Astrocyte (in vitro differentiated cells and primary cell): ENCODE results near the gene PPP1R14B. TPM values are rescaled to one million over a fixed set of nuclear protein-coding genes. Genes with fewer than 3 reads are reported as not detected.

Experiments
- DNase-seq: peaks from one replicate; pipeline ENCODE4 v3.0.0-alpha.2; 2010; ENCODE audit warnings: low read depth
- FAIRE-seq: peaks from 2 replicates; lab custom pipeline; 2011; peaks lifted over from hg19 to GRCh38; lab: Jason Lieb, UNC
- H2AFZ ChIP-seq: 2 replicates; pipeline ENCODE4 v1.6.0; 2012; ENCODE audit warnings: low read depth, low read length, inconsistent platforms
- H3K27ac ChIP-seq: 2 replicates; pipeline ENCODE4 v1.5.1; 2011; ENCODE audit warnings: low read depth, low read length, inconsistent platforms
- H3K27me3 ChIP-seq: 2 replicates; pipeline ENCODE4 v1.6.0; 2011; ENCODE audit warnings: low read length, inconsistent platforms; ENCODE audit not compliant: insufficient read depth
- H3K36me3 ChIP-seq: 2 replicates; pipeline ENCODE4 v1.5.1; 2011; ENCODE audit warnings: low read length, inconsistent platforms; ENCODE audit not compliant: insufficient read depth
- H3K4me1 ChIP-seq: 2 replicates; pipeline ENCODE4 v1.5.1; 2011; ENCODE audit warnings: low read length, inconsistent platforms; ENCODE audit not compliant: insufficient read depth
- H3K4me2 ChIP-seq: 2 replicates; pipeline ENCODE4 v1.6.0; 2012; ENCODE audit warnings: low read length, inconsistent platforms
- H3K4me3 ChIP-seq: 2 replicates; pipeline ENCODE4 v1.5.1; 2011; ENCODE audit warnings: low read depth, mild to moderate bottlenecking, low read length, inconsistent platforms; ENCODE audit not compliant: insufficient read depth
- H3K79me2 ChIP-seq: 2 replicates; pipeline ENCODE4 v1.6.0; 2012; ENCODE audit warnings: mild to moderate bottlenecking, low read length, inconsistent platforms; ENCODE audit not compliant: insufficient read depth
- H3K9ac ChIP-seq: 2 replicates; pipeline ENCODE4 v1.6.0; 2012; ENCODE audit warnings: mild to moderate bottlenecking, low read length, inconsistent platforms
- H3K9me3 ChIP-seq: 2 replicates; pipeline ENCODE4 v1.5.1; 2012; ENCODE audit warnings: low read depth, mild to moderate bottlenecking, low read length, inconsistent platforms; ENCODE audit not compliant: insufficient read depth
- H4K20me1 ChIP-seq: 2 replicates; pipeline ENCODE4 v1.6.0; 2012; ENCODE audit warnings: low read length, inconsistent platforms; ENCODE audit not compliant: insufficient read depth
- H3K27ac Mint-ChIP-seq: one replicate; pipeline ENCODE4 v1.8.0; 2021; ENCODE audit warnings: mild to moderate bottlenecking, mixed read lengths; ENCODE audit not compliant: unreplicated experiment
- H3K27me3 Mint-ChIP-seq: one replicate; pipeline ENCODE4 v1.8.0; 2021; ENCODE audit warnings: low read depth, mixed read lengths; ENCODE audit not compliant: unreplicated experiment
- H3K36me3 Mint-ChIP-seq: one replicate; pipeline ENCODE4 v1.8.0; 2021; ENCODE audit warnings: low read depth, mixed read lengths; ENCODE audit not compliant: unreplicated experiment
- H3K4me1 Mint-ChIP-seq: one replicate; pipeline ENCODE4 v1.8.0; 2021; ENCODE audit warnings: low read depth, mixed read lengths; ENCODE audit not compliant: unreplicated experiment
- H3K4me3 Mint-ChIP-seq: one replicate; pipeline ENCODE4 v1.8.0; 2021; ENCODE audit warnings: mild to moderate bottlenecking, moderate library complexity, mixed read lengths; ENCODE audit not compliant: unreplicated experiment
- H3K9me3 Mint-ChIP-seq: one replicate; pipeline ENCODE4 v1.8.0; 2021; ENCODE audit warnings: mild to moderate bottlenecking, mixed read lengths; ENCODE audit not compliant: unreplicated experiment
- EZH2 ChIP-seq: IDR thresholded peaks from 2 replicates; pipeline ENCODE4 v1.6.1; 2012; ENCODE audit warnings: mild to moderate bottlenecking, low read length, inconsistent platforms; ENCODE audit not compliant: insufficient read depth
- total RNA-seq: library from RNA; stranded (reverse); gene quantifications from 2 replicates; pipeline ENCODE4 v1.2.1, GENCODE V29; 2021
- TF ChIP-seq, protein P1 (sequence below): IDR thresholded peaks from 2 replicates; pipeline ENCODE4 v1.5.1; 2011; ENCODE audit warnings: low read depth, mild to moderate bottlenecking, inconsistent platforms, low read length, moderate library complexity; ENCODE audit not compliant: insufficient read depth

The PPP1R14B gene
- total RNA-seq, 1 donor from 2014 or later, result 370 TPM

DNA sequence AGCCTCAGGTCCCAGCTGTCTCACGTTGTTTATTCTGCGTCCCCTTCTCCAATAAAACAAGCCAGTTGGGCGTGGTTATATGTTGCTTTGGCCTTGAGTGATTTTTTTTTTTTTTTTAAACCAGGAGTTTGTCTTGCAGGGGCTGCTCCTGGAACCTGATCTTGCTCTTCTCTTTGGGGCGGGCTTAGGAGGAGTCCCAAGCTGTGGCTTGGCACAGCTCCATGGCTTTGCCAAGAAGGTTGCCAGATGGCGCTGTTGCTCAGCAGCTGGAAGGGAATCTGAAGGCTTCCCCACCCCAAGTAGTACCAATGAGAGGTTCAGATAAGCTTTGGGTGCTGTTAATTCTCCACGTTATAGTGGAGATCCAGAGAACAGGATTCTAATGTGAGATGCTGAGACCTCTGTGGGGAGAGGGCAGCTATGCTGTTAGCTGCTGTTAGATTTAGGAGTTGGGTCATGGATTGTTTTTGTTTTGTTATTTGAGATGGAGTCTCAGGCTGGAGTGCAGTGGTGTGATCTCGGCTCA, 42.2 kb downstream of the PPP1R14B start:
- Histone ChIP-seq H3K4me3 (no peak overlapping the region), H2AFZ (no peak overlapping the region), H3K27me3 (no peaks in the 10 kb centered on the region), H4K20me1 (peaks cover 42% of the 10 kb centered on the region), H3K27ac (no peak overlapping the region), H3K79me2 (no peaks in the 10 kb centered on the region), H3K9ac (no peak overlapping the region), H3K4me2 (peak overlapping the region; percentile 20), H3K4me1 (peaks cover 25% of the 10 kb centered on the region), H3K9me3 (no peaks in the 10 kb centered on the region), H3K36me3 (peaks cover 42% of the 10 kb centered on the region)
- Mint-ChIP-seq H3K27ac (peak overlapping the region; percentile 23), H3K4me1 (peaks cover 24% of the 10 kb centered on the region), H3K27me3 (no peaks in the 10 kb centered on the region), H3K36me3 (peaks cover 23% of the 10 kb centered on the region), H3K9me3 (no peaks in the 10 kb centered on the region), H3K4me3 (no peak overlapping the region)
- FAIRE-seq (peak; percentile 55), DNase-seq (peak; percentile 88)
- no peak for TF ChIP-seq EZH2
- TF ChIP-seq, protein P1, sequence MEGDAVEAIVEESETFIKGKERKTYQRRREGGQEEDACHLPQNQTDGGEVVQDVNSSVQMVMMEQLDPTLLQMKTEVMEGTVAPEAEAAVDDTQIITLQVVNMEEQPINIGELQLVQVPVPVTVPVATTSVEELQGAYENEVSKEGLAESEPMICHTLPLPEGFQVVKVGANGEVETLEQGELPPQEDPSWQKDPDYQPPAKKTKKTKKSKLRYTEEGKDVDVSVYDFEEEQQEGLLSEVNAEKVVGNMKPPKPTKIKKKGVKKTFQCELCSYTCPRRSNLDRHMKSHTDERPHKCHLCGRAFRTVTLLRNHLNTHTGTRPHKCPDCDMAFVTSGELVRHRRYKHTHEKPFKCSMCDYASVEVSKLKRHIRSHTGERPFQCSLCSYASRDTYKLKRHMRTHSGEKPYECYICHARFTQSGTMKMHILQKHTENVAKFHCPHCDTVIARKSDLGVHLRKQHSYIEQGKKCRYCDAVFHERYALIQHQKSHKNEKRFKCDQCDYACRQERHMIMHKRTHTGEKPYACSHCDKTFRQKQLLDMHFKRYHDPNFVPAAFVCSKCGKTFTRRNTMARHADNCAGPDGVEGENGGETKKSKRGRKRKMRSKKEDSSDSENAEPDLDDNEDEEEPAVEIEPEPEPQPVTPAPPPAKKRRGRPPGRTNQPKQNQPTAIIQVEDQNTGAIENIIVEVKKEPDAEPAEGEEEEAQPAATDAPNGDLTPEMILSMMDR, result peak; percentile 84

DNA sequence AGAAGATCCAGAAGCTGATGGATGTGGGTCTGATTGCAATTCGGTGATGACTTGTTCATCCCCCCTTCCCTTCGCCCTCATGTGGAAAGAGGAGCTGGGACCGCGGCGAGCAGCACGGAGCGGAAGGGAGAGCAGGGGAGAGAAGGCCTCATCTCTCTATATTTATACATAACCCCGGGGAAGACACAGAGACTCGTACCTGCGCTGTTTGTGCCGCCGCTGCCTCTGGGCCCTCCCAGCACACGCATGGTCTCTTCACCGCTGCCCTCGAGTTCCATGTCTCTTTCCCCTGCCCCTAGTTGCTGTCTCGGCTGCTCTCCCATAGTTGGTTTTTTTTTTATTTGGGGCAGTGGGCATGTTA, 42.7 kb downstream of the PPP1R14B start:
- FAIRE-seq, result no peak
- Mint-ChIP-seq H3K36me3 (peaks cover 23% of the 10 kb centered on the region), H3K9me3 (no peaks in the 10 kb centered on the region), H3K4me1 (peaks cover 24% of the 10 kb centered on the region), H3K27ac (no peak overlapping the region), H3K27me3 (no peaks in the 10 kb centered on the region), H3K4me3 (no peak overlapping the region)
- peaks cover 25% of the 10 kb centered on the region for H3K4me1 ChIP-seq
- peak overlapping the region; percentile 20 for H3K4me2 ChIP-seq
- no peak for DNase-seq
- no peak overlapping the region for H2AFZ ChIP-seq
- no peaks in the 10 kb centered on the region for H3K79me2 ChIP-seq
- H3K27ac ChIP-seq, result no peak overlapping the region
- H4K20me1 ChIP-seq, result peaks cover 42% of the 10 kb centered on the region
- H3K9ac ChIP-seq, result no peak overlapping the region
- H3K9me3 ChIP-seq, result no peaks in the 10 kb centered on the region
- H3K4me3 ChIP-seq, result no peak overlapping the region
- H3K36me3 ChIP-seq, result peaks cover 42% of the 10 kb centered on the region
- no peak for TF ChIP-seq EZH2
- TF ChIP-seq, protein P1, result no peak
- no peaks in the 10 kb centered on the region for H3K27me3 ChIP-seq

DNA sequence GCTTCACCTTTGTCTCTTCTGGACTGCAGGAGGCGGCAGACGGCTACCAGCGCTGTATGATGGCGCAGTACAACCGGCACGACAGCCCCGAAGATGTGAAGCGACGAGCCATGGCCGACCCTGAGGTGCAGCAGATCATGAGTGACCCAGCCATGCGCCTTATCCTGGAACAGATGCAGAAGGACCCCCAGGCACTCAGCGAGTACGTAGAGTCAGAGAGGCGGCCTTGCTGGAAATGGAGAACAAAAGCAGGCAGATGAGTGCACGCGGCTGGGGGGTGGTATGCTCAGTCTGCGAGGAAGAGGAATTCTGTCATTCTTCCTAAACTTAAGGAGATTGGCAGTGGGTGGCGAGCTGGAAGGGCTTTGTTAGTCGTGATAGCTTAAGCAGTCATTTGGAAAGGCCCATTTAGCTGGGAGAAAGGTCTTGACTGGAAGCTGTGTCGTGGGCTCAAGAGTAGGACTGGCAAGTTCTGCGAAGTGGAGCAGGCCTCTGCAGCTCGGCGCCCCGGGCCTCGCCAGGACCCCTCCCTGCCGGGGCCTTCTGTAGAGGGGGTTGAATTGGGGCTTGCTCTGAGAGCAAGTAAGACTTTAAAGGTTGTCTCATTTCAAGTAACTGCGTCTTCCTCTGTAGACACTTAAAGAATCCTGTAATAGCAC, 43.2 kb downstream of the PPP1R14B start:
- no peak overlapping the region for H3K27ac Mint-ChIP-seq
- H3K27me3 ChIP-seq, result no peaks in the 10 kb centered on the region
- no peak overlapping the region for H2AFZ ChIP-seq
- peaks cover 25% of the 10 kb centered on the region for H3K4me1 ChIP-seq
- TF ChIP-seq EZH2, result no peak
- TF ChIP-seq, protein P1, result no peak
- no peaks in the 10 kb centered on the region for H3K79me2 ChIP-seq
- no peak overlapping the region for H3K4me3 ChIP-seq
- no peak overlapping the region for H3K27ac ChIP-seq
- no peaks in the 10 kb centered on the region for H3K9me3 ChIP-seq
- H3K4me1 Mint-ChIP-seq, result peaks cover 24% of the 10 kb centered on the region
- no peak for DNase-seq
- H3K36me3 Mint-ChIP-seq, result peaks cover 20% of the 10 kb centered on the region
- no peak for FAIRE-seq
- H4K20me1 ChIP-seq, result peaks cover 42% of the 10 kb centered on the region
- H3K4me2 ChIP-seq, result no peak overlapping the region
- no peaks in the 10 kb centered on the region for H3K27me3 Mint-ChIP-seq
- no peak overlapping the region for H3K9ac ChIP-seq
- H3K36me3 ChIP-seq, result peaks cover 42% of the 10 kb centered on the region
- H3K4me3 Mint-ChIP-seq, result no peak overlapping the region
- no peaks in the 10 kb centered on the region for H3K9me3 Mint-ChIP-seq
